SK-N-DZ (cell line): ENCODE results near the gene INTS6.
"Not testable (repeated sequence)": the region's sequence is repeated elsewhere in the genome, so short reads cannot be mapped to it uniquely, and the experiment has no call there.

Experiments used
- DNase-seq: peaks from one replicate; pipeline ENCODE4 v3.0.0-alpha.2; 2015; ENCODE audit warnings: low spot score

Gene INTS6

GRCh38 chr13:51455532-51455931 is 2.7 kb upstream of the INTS6 start:
- DNase-seq: no peak

- peak; percentile 43 for DNase-seq
Observed at GRCh38 chr13:51453959-51454703, 1.3 kb upstream of the INTS6 start.

- no peak for DNase-seq
Observed at GRCh38 chr13:51453207-51453958, 547 bp upstream of the INTS6 start.

- peak; percentile 68 for DNase-seq
Observed at GRCh38 chr13:51451467-51452360, 1.1 kb downstream of the INTS6 start.

GRCh38 chr13:51451134-51451466 is 1.7 kb downstream of the INTS6 start:
- DNase-seq: no peak

- no peak for DNase-seq
Observed at GRCh38 chr13:51449018-51449417, 3.8 kb downstream of the INTS6 start.

- DNase-seq: no peak
Observed at GRCh38 chr13:51444922-51445321, 7.9 kb downstream of the INTS6 start.

- no peak for DNase-seq
Observed at GRCh38 chr13:51440381-51440780, 12.5 kb downstream of the INTS6 start.

GRCh38 chr13:51437550-51438127 is 15.2 kb downstream of the INTS6 start:
- no peak for DNase-seq

GRCh38 chr13:51435002-51435578 is 17.7 kb downstream of the INTS6 start:
- DNase-seq: no peak

GRCh38 chr13:51432576-51432975 is 20.3 kb downstream of the INTS6 start:
- no peak for DNase-seq

- DNase-seq: no peak
Observed at GRCh38 chr13:51426982-51427381, 25.9 kb downstream of the INTS6 start.

- DNase-seq: no peak
Observed at GRCh38 chr13:51425410-51426042, 27.3 kb downstream of the INTS6 start.

GRCh38 chr13:51423766-51424165 is 29.1 kb downstream of the INTS6 start:
- no peak for DNase-seq

GRCh38 chr13:51422484-51422883 is 30.4 kb downstream of the INTS6 start:
- DNase-seq: no peak

- DNase-seq: no peak
Observed at GRCh38 chr13:51420681-51421490, 31.9 kb downstream of the INTS6 start.

GRCh38 chr13:51419001-51419636 is 33.7 kb downstream of the INTS6 start:
- DNase-seq: no peak

- DNase-seq: no peak
Observed at GRCh38 chr13:51417716-51418115, 35.1 kb downstream of the INTS6 start.

GRCh38 chr13:51416107-51416506 is 36.7 kb downstream of the INTS6 start:
- no peak for DNase-seq

- DNase-seq: not testable (repeated sequence)
Observed at GRCh38 chr13:51415339-51415738, 37.5 kb downstream of the INTS6 start.
